Activated CD4-positive, alpha-beta T cell treated with anti-CD3 and anti-CD28 coated beads for 36 hours (primary cell): ENCODE measurements around the gene FBXO9. TPM values are rescaled to one million over a fixed set of nuclear protein-coding genes. Genes with fewer than 3 reads are reported as not detected.

Source experiments
- ATAC-seq: fragments of 200-7000 bp; cut with Tn5 transposase; one replicate; pipeline ENCODE4 v1.10.0; 2021; ENCODE audit warnings: mild to moderate bottlenecking, moderate library complexity
- CTCF ChIA-PET: fragments of 350-600 bp; sonication (Branson Sonifier 250); formaldehyde crosslinking; loops from one replicate; lab custom pipeline; 2021; ENCODE audit warnings: antibody characterized with exemption; lab: Charles Lee
- POLR2A ChIA-PET: fragments of 350-600 bp; sonication (Branson Sonifier 250); formaldehyde crosslinking; loops from one replicate; lab custom pipeline; 2021; ENCODE audit warnings: antibody characterized with exemption, inconsistent platforms; lab: Charles Lee
- DNase-seq: peaks from one replicate; pipeline ENCODE4 v3.0.0-alpha.2; 2020
- H3K27ac Mint-ChIP-seq: one replicate; pipeline ENCODE4 v1.8.0; 2021; ENCODE audit warnings: mixed read lengths
- H3K27me3 Mint-ChIP-seq: one replicate; pipeline ENCODE4 v1.8.0; 2021; ENCODE audit warnings: mixed read lengths
- H3K36me3 Mint-ChIP-seq: one replicate; pipeline ENCODE4 v1.8.0; 2021; ENCODE audit warnings: low read depth, mixed read lengths
- H3K4me1 Mint-ChIP-seq: one replicate; pipeline ENCODE4 v1.8.0; 2021; ENCODE audit warnings: mixed read lengths
- H3K4me3 Mint-ChIP-seq: one replicate; pipeline ENCODE4 v1.8.0; 2021; ENCODE audit warnings: mild to moderate bottlenecking, moderate library complexity, mixed read lengths
- H3K9me3 Mint-ChIP-seq: one replicate; pipeline ENCODE4 v1.8.0; 2021; ENCODE audit warnings: low read depth, mixed read lengths
- intact Hi-C, 2 experiments: fragments of 100-400 bp; cut with DNase I in 1 of 2; cut with micrococcal nuclease in 1 of 2; formaldehyde crosslinking; loops; one replicate each; pipeline versions ENCODE4 v1.14.2 to v1.15.1; 2022 to 2024; cut with DNase I, micrococcal nuclease
- total RNA-seq, 2 experiments: library from RNA; stranded (reverse); gene quantifications; one replicate each; pipeline ENCODE4 v1.2.3, GENCODE V29; 2021

FBXO9 gene
- total RNA-seq, 2 experiments from 2014 or later, result 51.2 to 58.7 TPM

GRCh38 chr6:53115113-53115512 lies 49.9 kb downstream of the FBXO9 start:
- ChIA-PET POLR2A (no interaction called here), CTCF (interaction anchor here (1.5 to 1.7 kb wide), 2 partner anchors 53 to 300 kb away, joined by 3 to 4 read pairs; no protein-coding TSS in a partner anchor)
- ATAC-seq, result no peak
- DNase-seq, result no peak
- intact Hi-C loops, result no loop called here
- Mint-ChIP-seq H3K4me3 (no peak overlapping the region), H3K27ac (no peak overlapping the region), H3K9me3 (no peaks in the 10 kb centered on the region), H3K27me3 (no peaks in the 10 kb centered on the region), H3K36me3 (no peaks in the 10 kb centered on the region), H3K4me1 (peaks cover 4% of the 10 kb centered on the region)

- Mint-ChIP-seq H3K9me3 (no peaks in the 10 kb centered on the region), H3K27ac (no peak overlapping the region), H3K36me3 (no peaks in the 10 kb centered on the region), H3K4me1 (peaks cover 4% of the 10 kb centered on the region), H3K4me3 (no peak overlapping the region), H3K27me3 (no peaks in the 10 kb centered on the region)
- POLR2A ChIA-PET, result no interaction called here
- intact Hi-C loops, result no loop called here
- DNase-seq (no peak), ATAC-seq (no peak)
- CTCF ChIA-PET, result interaction anchor here (0.5 to 1.7 kb wide), 2 partner anchors 53 to 1339 kb away, joined by 3 to 4 read pairs; no protein-coding TSS in a partner anchor
Observed at GRCh38 chr6:53115741-53116140, 50.5 kb downstream of the FBXO9 start.

- Mint-ChIP-seq H3K4me1 (no peaks in the 10 kb centered on the region), H3K27me3 (peaks cover 5% of the 10 kb centered on the region), H3K4me3 (no peak overlapping the region), H3K36me3 (no peaks in the 10 kb centered on the region), H3K27ac (no peak overlapping the region), H3K9me3 (no peaks in the 10 kb centered on the region)
- ChIA-PET POLR2A (no interaction called here), CTCF (interaction anchor here (0.6 kb wide), 2 partner anchors 45 to 138 kb away, joined by 3 read pairs; no protein-coding TSS in a partner anchor)
- DNase-seq (no peak), ATAC-seq (no peak)
- intact Hi-C loops, result no loop called here
Observed at GRCh38 chr6:53119349-53119748, 54.1 kb downstream of the FBXO9 start.

GRCh38 chr6:53119772-53120409 lies 54.7 kb downstream of the FBXO9 start:
- DNase-seq, result no peak
- no peak overlapping the region for H3K4me3 Mint-ChIP-seq
- H3K36me3 Mint-ChIP-seq, result no peaks in the 10 kb centered on the region
- H3K27me3 Mint-ChIP-seq, result peaks cover 7% of the 10 kb centered on the region
- H3K9me3 Mint-ChIP-seq, result no peaks in the 10 kb centered on the region
- ChIA-PET POLR2A (no interaction called here), CTCF (interaction anchor here (0.6 kb wide), 2 partner anchors 46 to 137 kb away, joined by 3 read pairs; no protein-coding TSS in a partner anchor)
- H3K27ac Mint-ChIP-seq, result no peak overlapping the region
- no peaks in the 10 kb centered on the region for H3K4me1 Mint-ChIP-seq
- no peak for ATAC-seq
- intact Hi-C loops, result no loop called here

GRCh38 chr6:53124131-53124800 lies 59.1 kb downstream of the FBXO9 start:
- ChIA-PET CTCF (interaction anchor here (1.7 kb wide), 1 partner anchor 11 kb away, joined by 4 read pairs; no protein-coding TSS in a partner anchor), POLR2A (no interaction called here)
- Mint-ChIP-seq H3K9me3 (no peaks in the 10 kb centered on the region), H3K27ac (no peak overlapping the region), H3K4me1 (no peaks in the 10 kb centered on the region), H3K4me3 (no peak overlapping the region), H3K27me3 (peaks cover 12% of the 10 kb centered on the region), H3K36me3 (no peaks in the 10 kb centered on the region)
- ATAC-seq, result no peak
- intact Hi-C loops, result no loop called here
- no peak for DNase-seq

GRCh38 chr6:53125276-53125675 lies 60.1 kb downstream of the FBXO9 start:
- H3K4me1 Mint-ChIP-seq, result no peaks in the 10 kb centered on the region
- no peaks in the 10 kb centered on the region for H3K9me3 Mint-ChIP-seq
- ATAC-seq, result no peak
- no peaks in the 10 kb centered on the region for H3K36me3 Mint-ChIP-seq
- H3K27me3 Mint-ChIP-seq, result peaks cover 14% of the 10 kb centered on the region
- H3K27ac Mint-ChIP-seq, result no peak overlapping the region
- no peak for DNase-seq
- ChIA-PET CTCF (interaction anchor here (0.8 to 1.7 kb wide), 2 partner anchors 12 to 18 kb away, joined by 3 to 4 read pairs; no protein-coding TSS in a partner anchor), POLR2A (no interaction called here)
- intact Hi-C loops, result no loop called here
- H3K4me3 Mint-ChIP-seq, result no peak overlapping the region

GRCh38 chr6:53128842-53129241 lies 63.6 kb downstream of the FBXO9 start:
- ChIA-PET POLR2A (no interaction called here), CTCF (no interaction called here)
- no peaks in the 10 kb centered on the region for H3K4me1 Mint-ChIP-seq
- ATAC-seq, result no peak
- H3K27me3 Mint-ChIP-seq, result peaks cover 12% of the 10 kb centered on the region
- intact Hi-C loops, result no loop called here
- H3K4me3 Mint-ChIP-seq, result no peak overlapping the region
- no peak for DNase-seq
- H3K9me3 Mint-ChIP-seq, result no peaks in the 10 kb centered on the region
- H3K36me3 Mint-ChIP-seq, result no peaks in the 10 kb centered on the region
- no peak overlapping the region for H3K27ac Mint-ChIP-seq

GRCh38 chr6:53130569-53131290 lies 65.5 kb downstream of the FBXO9 start:
- H3K36me3 Mint-ChIP-seq, result no peaks in the 10 kb centered on the region
- intact Hi-C loops, result no loop called here
- H3K4me3 Mint-ChIP-seq, result no peak overlapping the region
- no peak for ATAC-seq
- no peak for DNase-seq
- H3K27me3 Mint-ChIP-seq, result peaks cover 10% of the 10 kb centered on the region
- ChIA-PET CTCF (interaction anchor here (0.7 kb wide), 1 partner anchor 50 kb away, joined by 3 read pairs; no protein-coding TSS in a partner anchor), POLR2A (no interaction called here)
- no peaks in the 10 kb centered on the region for H3K9me3 Mint-ChIP-seq
- H3K4me1 Mint-ChIP-seq, result peaks cover 4% of the 10 kb centered on the region
- no peak overlapping the region for H3K27ac Mint-ChIP-seq

- no peaks in the 10 kb centered on the region for H3K36me3 Mint-ChIP-seq
- H3K27ac Mint-ChIP-seq, result no peak overlapping the region
- POLR2A ChIA-PET, result no interaction called here
- DNase-seq (no peak), ATAC-seq (no peak)
- no peaks in the 10 kb centered on the region for H3K9me3 Mint-ChIP-seq
- H3K4me1 Mint-ChIP-seq, result peaks cover 4% of the 10 kb centered on the region
- CTCF ChIA-PET, result no interaction called here
- H3K27me3 Mint-ChIP-seq, result peaks cover 4% of the 10 kb centered on the region
- no peak overlapping the region for H3K4me3 Mint-ChIP-seq
- intact Hi-C loops, result no loop called here
Observed at GRCh38 chr6:53133961-53134360, 68.8 kb downstream of the FBXO9 start.

- peak; percentile 9 for DNase-seq
- no peak overlapping the region for H3K27ac Mint-ChIP-seq
Observed at GRCh38 chr6:53134601-53135235, 69.5 kb downstream of the FBXO9 start.

GRCh38 chr6:53136000-53136609 lies 70.9 kb downstream of the FBXO9 start:
- Mint-ChIP-seq H3K4me1 (peaks cover 4% of the 10 kb centered on the region), H3K9me3 (no peaks in the 10 kb centered on the region), H3K27me3 (peaks cover 2% of the 10 kb centered on the region), H3K36me3 (no peaks in the 10 kb centered on the region), H3K27ac (no peak overlapping the region), H3K4me3 (no peak overlapping the region)
- intact Hi-C loops, result no loop called here
- DNase-seq, result no peak
- POLR2A ChIA-PET, result no interaction called here
- no peak for ATAC-seq
- CTCF ChIA-PET, result no interaction called here

More at GRCh38 chr6:53134601-53135235, 69.5 kb downstream of the FBXO9 start:
- ATAC-seq, result peak; percentile 16
- Mint-ChIP-seq H3K36me3 (no peaks in the 10 kb centered on the region), H3K4me1 (peaks cover 4% of the 10 kb centered on the region), H3K9me3 (no peaks in the 10 kb centered on the region), H3K27me3 (peaks cover 4% of the 10 kb centered on the region), H3K4me3 (no peak overlapping the region)
- ChIA-PET CTCF (no interaction called here), POLR2A (no interaction called here)
- intact Hi-C loops, result no loop called here
